Osteocyte (in vitro differentiated cells): Measurements from ENCODE around the gene BRIP1. TPM values are rescaled to one million over a fixed set of nuclear protein-coding genes. Genes with fewer than 3 reads are reported as not detected.

ENCODE experiments used
- DNase-seq: peaks from one replicate; pipeline ENCODE4 v3.0.0; 2021; ENCODE audit warnings: mixed read lengths; ENCODE audit not compliant: unreplicated experiment; ENCODE audit errors: extremely low spot score
- H3K27ac Mint-ChIP-seq: one replicate; pipeline ENCODE4 v1.8.0; 2021; ENCODE audit warnings: mild to moderate bottlenecking, mixed read lengths; ENCODE audit not compliant: unreplicated experiment
- H3K27me3 Mint-ChIP-seq: one replicate; pipeline ENCODE4 v1.8.0; 2021; ENCODE audit warnings: mixed read lengths; ENCODE audit not compliant: unreplicated experiment
- H3K36me3 Mint-ChIP-seq: one replicate; pipeline ENCODE4 v1.8.0; 2021; ENCODE audit warnings: mixed read lengths; ENCODE audit not compliant: unreplicated experiment
- H3K4me1 Mint-ChIP-seq: one replicate; pipeline ENCODE4 v1.8.0; 2021; ENCODE audit warnings: mixed read lengths; ENCODE audit not compliant: unreplicated experiment
- H3K4me3 Mint-ChIP-seq: one replicate; pipeline ENCODE4 v1.8.0; 2021; ENCODE audit warnings: mild to moderate bottlenecking, moderate library complexity, mixed read lengths; ENCODE audit not compliant: unreplicated experiment
- H3K9me3 Mint-ChIP-seq: one replicate; pipeline ENCODE4 v1.8.0; 2021; ENCODE audit warnings: mixed read lengths; ENCODE audit not compliant: unreplicated experiment
- total RNA-seq: library from RNA; stranded (reverse); gene quantifications from 2 replicates; pipeline ENCODE4 v1.2.1, GENCODE V29; 2021
- TF ChIP-seq, protein P1 (sequence below): fragments of 200-600 bp; sonication (generic); IDR thresholded peaks from 2 replicates; pipeline ENCODE4 v1.5.0; 2021; ENCODE audit warnings: antibody characterized with exemption, mild to moderate bottlenecking, moderate library complexity

The BRIP1 gene
- total RNA-seq, 1 donor from 2014 or later: 4.6 TPM

DNA sequence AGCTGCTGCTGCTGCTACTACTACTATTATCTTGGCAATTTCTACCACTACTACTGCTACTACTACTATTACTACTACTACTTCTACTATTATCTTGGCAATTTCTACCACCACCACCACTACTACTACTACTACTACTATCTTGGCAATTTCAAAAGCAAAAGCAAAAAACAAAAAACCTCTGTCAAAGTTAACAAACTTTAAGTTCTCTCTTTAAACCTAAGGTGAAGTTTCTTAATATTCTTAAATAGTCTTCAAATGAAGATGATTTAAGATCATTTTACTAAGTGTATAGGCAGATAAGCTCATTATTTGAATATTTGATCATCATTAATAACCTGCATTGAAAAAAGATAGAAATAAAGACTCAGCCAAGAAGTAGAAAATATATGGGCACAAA, 118.5 kb downstream of the BRIP1 start:
- Mint-ChIP-seq H3K4me3 (no peak overlapping the region), H3K9me3 (peaks cover 28% of the 10 kb centered on the region), H3K27ac (no peak overlapping the region), H3K27me3 (no peaks in the 10 kb centered on the region), H3K4me1 (no peaks in the 10 kb centered on the region), H3K36me3 (peaks cover 25% of the 10 kb centered on the region)
- DNase-seq: no peak
- TF ChIP-seq, protein P1, sequence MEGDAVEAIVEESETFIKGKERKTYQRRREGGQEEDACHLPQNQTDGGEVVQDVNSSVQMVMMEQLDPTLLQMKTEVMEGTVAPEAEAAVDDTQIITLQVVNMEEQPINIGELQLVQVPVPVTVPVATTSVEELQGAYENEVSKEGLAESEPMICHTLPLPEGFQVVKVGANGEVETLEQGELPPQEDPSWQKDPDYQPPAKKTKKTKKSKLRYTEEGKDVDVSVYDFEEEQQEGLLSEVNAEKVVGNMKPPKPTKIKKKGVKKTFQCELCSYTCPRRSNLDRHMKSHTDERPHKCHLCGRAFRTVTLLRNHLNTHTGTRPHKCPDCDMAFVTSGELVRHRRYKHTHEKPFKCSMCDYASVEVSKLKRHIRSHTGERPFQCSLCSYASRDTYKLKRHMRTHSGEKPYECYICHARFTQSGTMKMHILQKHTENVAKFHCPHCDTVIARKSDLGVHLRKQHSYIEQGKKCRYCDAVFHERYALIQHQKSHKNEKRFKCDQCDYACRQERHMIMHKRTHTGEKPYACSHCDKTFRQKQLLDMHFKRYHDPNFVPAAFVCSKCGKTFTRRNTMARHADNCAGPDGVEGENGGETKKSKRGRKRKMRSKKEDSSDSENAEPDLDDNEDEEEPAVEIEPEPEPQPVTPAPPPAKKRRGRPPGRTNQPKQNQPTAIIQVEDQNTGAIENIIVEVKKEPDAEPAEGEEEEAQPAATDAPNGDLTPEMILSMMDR: no peak

DNA sequence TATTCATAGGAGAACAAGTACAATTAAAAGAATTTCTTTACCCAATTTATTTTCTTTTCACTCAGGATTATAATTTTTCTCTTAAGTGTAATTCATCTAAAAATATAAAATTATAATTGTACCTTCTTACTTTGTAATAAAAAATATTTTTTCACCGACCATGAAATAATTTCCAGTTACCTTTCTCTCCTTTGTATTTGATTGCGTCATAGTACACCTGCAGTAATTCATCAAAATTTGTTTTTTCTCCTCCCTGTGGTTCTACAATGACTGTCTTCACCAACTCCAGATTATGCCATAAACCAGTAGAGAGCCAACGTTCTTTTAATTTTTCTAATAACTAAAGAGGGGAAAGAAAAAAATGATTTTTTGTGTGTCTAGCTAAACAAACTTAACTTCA, 119.1 kb downstream of the BRIP1 start:
- no peaks in the 10 kb centered on the region for H3K4me1 Mint-ChIP-seq
- H3K27ac Mint-ChIP-seq: no peak overlapping the region
- H3K9me3 Mint-ChIP-seq: peaks cover 28% of the 10 kb centered on the region
- H3K36me3 Mint-ChIP-seq: peaks cover 25% of the 10 kb centered on the region
- H3K4me3 Mint-ChIP-seq: no peak overlapping the region
- TF ChIP-seq, protein P1: no peak
- no peak for DNase-seq
- no peaks in the 10 kb centered on the region for H3K27me3 Mint-ChIP-seq

DNA sequence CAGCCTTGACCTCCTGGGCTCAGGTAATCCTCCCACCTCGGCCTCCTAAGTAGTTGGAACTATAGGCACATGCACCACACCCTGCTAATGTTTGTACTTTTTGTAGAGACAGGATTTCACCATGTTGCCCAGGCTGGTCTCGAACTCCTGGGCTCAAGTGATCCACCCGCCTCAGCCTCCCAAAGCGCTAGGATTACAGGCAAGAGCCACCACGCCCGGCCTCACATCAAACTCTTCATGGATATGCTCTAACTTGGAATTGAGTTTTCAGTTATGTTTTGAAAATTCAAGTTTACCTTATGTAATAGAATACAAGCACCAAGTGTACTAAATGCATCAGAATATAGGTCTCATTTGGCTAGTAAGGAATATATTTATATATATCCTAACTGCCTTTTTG, 119.6 kb downstream of the BRIP1 start:
- H3K27me3 Mint-ChIP-seq: no peaks in the 10 kb centered on the region
- no peak overlapping the region for H3K27ac Mint-ChIP-seq
- TF ChIP-seq, protein P1: no peak
- H3K36me3 Mint-ChIP-seq: peaks cover 25% of the 10 kb centered on the region
- no peak for DNase-seq
- no peak overlapping the region for H3K4me3 Mint-ChIP-seq
- H3K9me3 Mint-ChIP-seq: peaks cover 28% of the 10 kb centered on the region
- no peaks in the 10 kb centered on the region for H3K4me1 Mint-ChIP-seq

DNA sequence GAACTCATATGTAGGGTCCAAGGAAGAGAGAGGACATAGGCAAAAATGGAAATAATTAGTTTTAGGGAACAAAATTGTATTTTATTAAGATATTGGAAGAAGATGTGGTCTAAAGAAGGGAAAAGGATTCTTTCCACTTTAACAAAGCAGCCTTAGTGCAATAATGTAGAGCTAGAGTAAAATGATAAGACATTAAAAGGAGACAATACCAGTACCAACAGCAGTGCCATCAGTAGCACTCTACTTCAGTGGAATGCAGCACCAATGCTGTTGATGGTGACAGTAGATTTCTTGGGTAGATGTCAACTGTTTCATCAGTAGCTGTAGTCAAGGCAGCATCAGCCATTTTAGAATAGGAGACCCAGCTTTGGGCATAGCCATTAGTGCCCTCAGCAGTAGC, 124.3 kb downstream of the BRIP1 start:
- H3K27ac Mint-ChIP-seq: no peak overlapping the region
- no peaks in the 10 kb centered on the region for H3K4me1 Mint-ChIP-seq
- TF ChIP-seq, protein P1: no peak
- peaks cover 31% of the 10 kb centered on the region for H3K9me3 Mint-ChIP-seq
- no peaks in the 10 kb centered on the region for H3K27me3 Mint-ChIP-seq
- H3K36me3 Mint-ChIP-seq: peaks cover 19% of the 10 kb centered on the region
- no peak overlapping the region for H3K4me3 Mint-ChIP-seq
- DNase-seq: no peak

DNA sequence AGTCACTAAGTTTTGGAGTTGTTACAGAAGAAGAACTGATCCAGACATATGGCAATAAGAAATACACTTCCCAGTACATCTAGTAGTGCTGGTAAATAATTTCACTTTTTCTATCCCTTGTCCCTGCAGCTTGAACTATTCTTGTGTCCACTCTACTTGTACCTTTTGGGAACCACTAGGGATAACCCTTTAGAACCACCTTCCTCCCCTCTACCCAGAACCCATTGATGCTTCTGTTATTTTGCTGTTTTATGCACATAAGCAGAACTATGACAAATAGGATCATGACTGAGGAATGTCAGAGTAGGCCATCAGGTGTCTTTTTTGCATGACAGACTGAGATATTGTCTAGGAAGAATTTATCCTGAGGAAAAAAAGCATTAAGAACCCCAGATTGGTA, 125.1 kb downstream of the BRIP1 start:
- Mint-ChIP-seq H3K36me3 (peaks cover 19% of the 10 kb centered on the region), H3K9me3 (peaks cover 31% of the 10 kb centered on the region), H3K4me1 (no peaks in the 10 kb centered on the region), H3K4me3 (no peak overlapping the region), H3K27ac (no peak overlapping the region), H3K27me3 (no peaks in the 10 kb centered on the region)
- TF ChIP-seq, protein P1: no peak
- no peak for DNase-seq
